Psoas muscle (tissue), 8 donors: ENCODE results near the gene CACNA1E. TPM values are rescaled to one million over a fixed set of nuclear protein-coding genes. Genes with fewer than 3 reads are reported as not detected.

Source experiments
- ATAC-seq, 4 donors: fragments of 200-7000 bp; cut with Tn5 transposase; one replicate each; pipeline ENCODE4 v1.9.1; 2020; ENCODE audit warnings: moderate library complexity in 3 of 4, mild to moderate bottlenecking in 2 of 4
- DNase-seq, 2 donors: peaks; one replicate each; pipeline ENCODE4 v3.0.0-alpha.2; 2020
- H3K27ac ChIP-seq: fragments of 200-600 bp; one replicate; pipeline ENCODE4 v1.8.0; 2022
- H3K27me3 ChIP-seq, 3 donors: fragments of 200-600 bp in 1 of 3; one replicate each; pipeline versions ENCODE4 v1.6.1 to v1.8.0; 2013 to 2022; ENCODE audit warnings: low read length in 2 of 3, mild to moderate bottlenecking in 2 of 3, moderate library complexity in 1 of 3; ENCODE audit not compliant: insufficient read depth in 3 of 3
- H3K36me3 ChIP-seq, 2 donors: fragments of 200-600 bp in 1 of 2; one replicate each; pipeline versions ENCODE4 v1.6.1 to v1.8.0; 2013 to 2022; ENCODE audit warnings: low read depth in 1 of 2, mild to moderate bottlenecking in 1 of 2, moderate library complexity in 1 of 2; ENCODE audit not compliant: insufficient read depth in 1 of 2
- H3K4me1 ChIP-seq: fragments of 200-600 bp; one replicate; pipeline ENCODE4 v1.8.0; 2022
- H3K4me3 ChIP-seq: fragments of 200-600 bp; one replicate; pipeline ENCODE4 v1.8.0; 2022; ENCODE audit warnings: mild to moderate bottlenecking
- H3K9me3 ChIP-seq: fragments of 200-600 bp; one replicate; pipeline ENCODE4 v1.8.0; 2022
- WGBS, 3 donors: extraction: QIAGEN DNeasy Blood & Tissue Kit; methylation state at CpG; one replicate each; pipeline versions ENCODE4 v1.1.6 to v1.1.7; 2013; 5-methylcytosine and 5-hydroxymethylcytosine counted together
- intact Hi-C, 2 donors: fragments of 100-400 bp; cut with DNase I; formaldehyde crosslinking; loops; one replicate each; pipeline versions ENCODE4 v1.11.0 to v1.14.2; 2022
- polyA plus RNA-seq, 3 donors: library from polyadenylated mRNA; stranded (reverse); fragments of 200-250 nt; gene quantifications; one replicate each; pipeline ENCODE4 v1.2.3, GENCODE V29; 2013
- total RNA-seq, 4 donors: library from RNA; stranded (reverse); fragmentation: NEBNext Ultra II Directional in 2 of 4; extraction: Animal tissue kit (Norgen Biotek cat#: 25700) in 2 of 4; gene quantifications; one replicate each; pipeline versions ENCODE4 v1.2.1 to v1.2.4, GENCODE V29; 2021 to 2023
- TF ChIP-seq, protein P1 (sequence below): fragments of 200-600 bp; IDR thresholded peaks from one replicate; pipeline ENCODE4 v1.8.0; 2022; ENCODE audit warnings: antibody characterized with exemption
- donor health status: healthy with polysubstance abuse.
- donor health status: DM: no; HTN: no; CAD: no; lungs with moderate emphysema.
- donor health status: Bipolar disorder and iron deficiency.
- donor health status: healthy.
- donor health status: DM: yes; HTN: yes; CAD: no.
- donor health status: DM: no; HTN: no; CAD: no.
- donor health status: DM: no; HTN: no; CAD: no.
- donor health status: DM: yes; HTN: yes; CAD: no.

Gene CACNA1E
- total and polyA plus RNA-seq, 7 donors: 0.03 to 0.06 (median 0.05) TPM; not detected in 3

DNA sequence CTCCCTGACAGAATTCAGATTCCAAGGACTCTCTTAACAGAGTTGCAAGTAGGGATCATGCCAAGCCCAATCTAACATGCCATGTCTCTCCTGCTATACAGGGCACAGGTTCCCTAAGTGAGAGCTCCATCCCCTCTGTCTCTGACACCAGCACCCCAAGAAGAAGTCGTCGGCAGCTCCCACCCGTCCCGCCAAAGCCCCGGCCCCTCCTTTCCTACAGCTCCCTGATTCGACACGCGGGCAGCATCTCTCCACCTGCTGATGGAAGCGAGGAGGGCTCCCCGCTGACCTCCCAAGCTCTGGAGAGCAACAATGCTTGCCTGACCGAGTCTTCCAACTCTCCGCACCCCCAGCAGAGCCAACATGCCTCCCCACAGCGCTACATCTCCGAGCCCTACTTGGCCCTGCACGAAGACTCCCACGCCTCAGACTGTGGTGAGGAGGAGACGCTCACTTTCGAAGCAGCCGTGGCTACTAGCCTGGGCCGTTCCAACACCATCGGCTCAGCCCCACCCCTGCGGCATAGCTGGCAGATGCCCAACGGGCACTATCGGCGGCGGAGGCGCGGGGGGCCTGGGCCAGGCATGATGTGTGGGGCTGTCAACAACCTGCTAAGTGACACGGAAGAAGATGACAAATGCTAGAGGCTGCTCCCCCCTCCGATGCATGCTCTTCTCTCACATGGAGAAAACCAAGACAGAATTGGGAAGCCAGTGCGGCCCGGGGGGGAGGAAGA is 315.0 kb downstream of the CACNA1E start:
- peaks cover 0 to 5% (median 0%) of the 10 kb centered on the region in 3 donors for H3K27me3 ChIP-seq
- no peaks in the 10 kb centered on the region for H3K9me3 ChIP-seq
- H3K4me1 ChIP-seq: no peaks in the 10 kb centered on the region
- H3K27ac ChIP-seq: no peak overlapping the region
- intact Hi-C loops: no loop called here
- DNase-seq (no peak), ATAC-seq (no peak)
- no peaks in the 10 kb centered on the region for H3K36me3 ChIP-seq
- TF ChIP-seq, protein P1, sequence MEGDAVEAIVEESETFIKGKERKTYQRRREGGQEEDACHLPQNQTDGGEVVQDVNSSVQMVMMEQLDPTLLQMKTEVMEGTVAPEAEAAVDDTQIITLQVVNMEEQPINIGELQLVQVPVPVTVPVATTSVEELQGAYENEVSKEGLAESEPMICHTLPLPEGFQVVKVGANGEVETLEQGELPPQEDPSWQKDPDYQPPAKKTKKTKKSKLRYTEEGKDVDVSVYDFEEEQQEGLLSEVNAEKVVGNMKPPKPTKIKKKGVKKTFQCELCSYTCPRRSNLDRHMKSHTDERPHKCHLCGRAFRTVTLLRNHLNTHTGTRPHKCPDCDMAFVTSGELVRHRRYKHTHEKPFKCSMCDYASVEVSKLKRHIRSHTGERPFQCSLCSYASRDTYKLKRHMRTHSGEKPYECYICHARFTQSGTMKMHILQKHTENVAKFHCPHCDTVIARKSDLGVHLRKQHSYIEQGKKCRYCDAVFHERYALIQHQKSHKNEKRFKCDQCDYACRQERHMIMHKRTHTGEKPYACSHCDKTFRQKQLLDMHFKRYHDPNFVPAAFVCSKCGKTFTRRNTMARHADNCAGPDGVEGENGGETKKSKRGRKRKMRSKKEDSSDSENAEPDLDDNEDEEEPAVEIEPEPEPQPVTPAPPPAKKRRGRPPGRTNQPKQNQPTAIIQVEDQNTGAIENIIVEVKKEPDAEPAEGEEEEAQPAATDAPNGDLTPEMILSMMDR: no peak
- 87 to 91% (median 88%) methylated on average over 32 of the region's 32 CpGs for WGBS, 3 donors
- no peak overlapping the region for H3K4me3 ChIP-seq

DNA sequence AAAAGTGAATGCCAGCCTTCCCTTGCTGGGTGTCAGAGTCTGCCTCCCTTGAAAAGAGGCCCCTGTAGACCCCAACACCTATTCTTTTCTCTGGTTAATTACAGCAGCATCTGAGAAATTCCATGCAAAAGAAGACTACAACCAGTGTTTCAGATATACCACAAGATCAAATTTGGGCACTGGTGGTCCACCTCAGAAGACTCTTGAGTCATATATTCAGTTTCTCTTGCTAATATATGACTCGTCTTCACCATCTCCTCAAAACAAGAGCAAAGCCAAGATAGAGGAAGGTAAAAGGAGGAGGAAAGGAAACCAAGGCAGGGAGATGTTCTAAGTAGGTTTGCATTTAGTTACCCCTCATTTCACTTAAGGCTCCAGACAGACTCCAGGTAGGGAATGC is 318.3 kb downstream of the CACNA1E start:
- Histone ChIP-seq H3K27ac (no peak overlapping the region), H3K4me1 (no peaks in the 10 kb centered on the region), H3K4me3 (no peak overlapping the region), H3K36me3 (no peaks in the 10 kb centered on the region), H3K27me3 (peaks cover 0 to under 1% (median 0%) of the 10 kb centered on the region in 3 donors), H3K9me3 (no peaks in the 10 kb centered on the region)
- ATAC-seq: no peak
- TF ChIP-seq, protein P1: no peak
- 58 to 70% (median 67%) methylated on average over 1 of the region's 1 CpG for WGBS, 3 donors
- intact Hi-C loops: no loop called here
- no peak for DNase-seq

DNA sequence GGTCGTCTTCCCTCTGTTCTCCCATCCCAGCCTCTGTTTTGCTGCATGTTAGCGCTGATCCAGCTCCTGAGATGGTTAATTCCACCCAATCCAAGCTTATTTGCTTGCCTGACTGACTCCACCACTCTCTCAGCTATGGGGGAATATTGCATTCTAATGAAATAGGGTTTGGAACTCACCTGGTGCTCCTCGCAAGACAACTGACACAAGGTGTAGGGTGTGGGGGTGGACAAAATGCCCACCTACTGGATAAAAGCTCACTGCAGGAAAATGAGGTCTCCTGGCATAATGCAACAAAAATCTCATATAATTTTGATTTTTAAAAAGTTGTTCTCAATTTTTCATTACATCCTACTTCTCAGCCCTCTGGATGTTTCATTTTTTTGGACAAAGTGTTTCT is 319.1 kb downstream of the CACNA1E start:
- DNase-seq (no peak), ATAC-seq (no peak)
- Histone ChIP-seq H3K4me1 (no peaks in the 10 kb centered on the region), H3K27me3 (no peaks in the 10 kb centered on the region), H3K36me3 (no peaks in the 10 kb centered on the region), H3K4me3 (no peak overlapping the region), H3K27ac (no peak overlapping the region), H3K9me3 (no peaks in the 10 kb centered on the region)
- TF ChIP-seq, protein P1: no peak
- intact Hi-C loops: no loop called here
- WGBS, 3 donors: 87 to 96% (median 88%) methylated on average over 3 of the region's 3 CpGs

DNA sequence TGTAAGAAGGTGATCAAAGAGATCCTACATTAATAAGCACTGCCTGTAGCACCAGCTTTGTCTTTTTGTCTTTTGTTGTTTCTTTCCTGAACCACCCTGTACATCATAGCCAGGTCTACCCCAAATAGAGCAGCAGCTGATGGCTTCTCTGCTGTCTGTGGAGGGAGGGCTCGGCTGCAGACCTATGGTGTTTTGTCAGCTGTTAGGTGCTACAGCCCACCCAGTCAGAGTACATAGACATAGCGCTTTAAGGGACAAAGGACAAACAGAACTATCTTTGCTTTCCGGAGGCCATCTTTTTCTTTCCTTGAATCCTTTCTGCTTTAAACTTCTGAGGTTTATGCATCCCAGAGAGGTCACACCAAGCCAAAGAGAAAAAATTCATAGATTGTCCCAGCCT is 320.1 kb downstream of the CACNA1E start:
- intact Hi-C loops: no loop called here
- ATAC-seq (no peak), DNase-seq (no peak)
- TF ChIP-seq, protein P1: no peak
- 69 to 93% (median 82%) methylated on average over 3 of the region's 3 CpGs for WGBS, 3 donors
- no peaks in the 10 kb centered on the region for H3K4me1 ChIP-seq
- no peaks in the 10 kb centered on the region for H3K36me3 ChIP-seq
- no peaks in the 10 kb centered on the region for H3K9me3 ChIP-seq
- no peak overlapping the region for H3K27ac ChIP-seq
- no peaks in the 10 kb centered on the region for H3K27me3 ChIP-seq
- H3K4me3 ChIP-seq: no peak overlapping the region

GRCh38 chr1:181804989-181805388 is 321.7 kb downstream of the CACNA1E start:
- no peaks in the 10 kb centered on the region for H3K9me3 ChIP-seq
- no peak overlapping the region for H3K27ac ChIP-seq
- H3K4me3 ChIP-seq: no peak overlapping the region
- intact Hi-C loops: no loop called here
- TF ChIP-seq, protein P1: no peak
- no peaks in the 10 kb centered on the region for H3K36me3 ChIP-seq
- DNase-seq (no peak), ATAC-seq (no peak)
- no peaks in the 10 kb centered on the region for H3K4me1 ChIP-seq
- 71 to 74% (median 73%) methylated on average over 2 of the region's 2 CpGs for WGBS, 3 donors
- H3K27me3 ChIP-seq: no peaks in the 10 kb centered on the region
